AG04449 (cell line): ENCODE results near the gene CENPX.

Experiments
- CTCF ChIA-PET: fragments of 350-600 bp; formaldehyde crosslinking; extraction: SDS; loops from one replicate; lab custom pipeline; 2021; ENCODE audit warnings: antibody characterized with exemption; lab: Yijun Ruan, JAX
- POLR2A ChIA-PET: fragments of 400-600, 350-600 bp; formaldehyde crosslinking; extraction: SDS; loops from one replicate; lab custom pipeline; 2020; ENCODE audit warnings: antibody characterized with exemption, inconsistent platforms; lab: Yijun Ruan, JAX
- DNase-seq: peaks from one replicate; pipeline ENCODE4 v3.0.0-alpha.2; 2010; ENCODE audit warnings: low read depth, low spot score
- H3K4me3 ChIP-seq: 2 replicates; pipeline ENCODE4 v1.5.1; 2011; ENCODE audit warnings: low read depth, mild to moderate bottlenecking, control low read depth, low read length
- TF ChIP-seq, protein P1 (sequence below): IDR thresholded peaks from one replicate; pipeline ENCODE4 v1.5.1; 2011; ENCODE audit warnings: mild to moderate bottlenecking, moderate library complexity, low read length, control low read depth, inconsistent platforms; ENCODE audit not compliant: insufficient read depth; ENCODE audit errors: missing control alignments

Gene CENPX

DNA sequence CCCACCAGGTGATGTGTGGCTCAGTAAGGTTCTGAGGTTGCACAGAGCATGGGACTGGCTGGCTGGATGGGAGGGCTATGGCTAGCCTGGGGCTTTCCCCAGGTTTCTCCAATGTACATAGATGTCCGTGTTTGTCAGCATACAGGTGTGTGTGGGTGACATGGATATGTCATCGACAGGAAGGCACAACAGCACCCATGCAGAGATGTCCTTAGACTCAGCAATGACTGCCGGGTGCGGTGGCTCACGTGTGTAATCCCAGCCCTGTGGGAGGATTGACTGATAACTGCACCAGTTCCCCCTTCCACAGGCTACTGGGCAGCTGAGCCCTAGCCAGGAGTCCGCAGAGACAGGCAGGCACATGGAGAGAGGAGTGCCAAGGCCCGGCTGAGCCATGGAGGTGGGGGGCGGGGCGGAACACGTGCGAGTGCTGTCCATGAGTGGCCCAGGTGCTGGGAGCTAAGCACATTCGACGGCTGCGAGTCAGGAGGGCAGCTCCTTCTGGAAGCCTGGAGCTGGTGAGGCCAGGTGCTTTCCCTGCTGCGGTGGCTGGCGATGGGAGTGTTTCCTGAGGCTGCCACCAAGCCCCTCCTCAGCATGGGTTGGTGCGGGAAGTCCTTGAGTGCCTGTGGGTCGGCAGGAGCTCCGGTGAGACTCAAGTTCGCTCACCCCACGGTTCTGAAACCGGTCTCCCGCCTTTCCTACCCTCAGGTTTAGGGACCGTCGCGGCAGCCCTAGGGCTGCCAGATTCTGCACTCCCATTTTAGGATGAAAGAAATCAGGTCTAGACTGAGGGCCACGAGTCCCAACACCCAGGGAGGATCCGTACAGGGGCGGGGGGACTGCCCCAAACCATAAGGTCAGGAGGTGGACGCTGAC lies 46.1 kb downstream of the CENPX start:
- ChIA-PET CTCF (interaction anchor here (0.8 to 1.9 kb wide), 6 partner anchors 9 to 46 kb away, joined by 3 to 14 read pairs (median 3); partner anchors contain the start of genes CENPX and NOTUM), POLR2A (interaction anchor here (0.7 kb wide), 1 partner anchor 10 kb away, joined by 3 read pairs; no protein-coding TSS in a partner anchor)
- no peak for DNase-seq
- TF ChIP-seq, protein P1, sequence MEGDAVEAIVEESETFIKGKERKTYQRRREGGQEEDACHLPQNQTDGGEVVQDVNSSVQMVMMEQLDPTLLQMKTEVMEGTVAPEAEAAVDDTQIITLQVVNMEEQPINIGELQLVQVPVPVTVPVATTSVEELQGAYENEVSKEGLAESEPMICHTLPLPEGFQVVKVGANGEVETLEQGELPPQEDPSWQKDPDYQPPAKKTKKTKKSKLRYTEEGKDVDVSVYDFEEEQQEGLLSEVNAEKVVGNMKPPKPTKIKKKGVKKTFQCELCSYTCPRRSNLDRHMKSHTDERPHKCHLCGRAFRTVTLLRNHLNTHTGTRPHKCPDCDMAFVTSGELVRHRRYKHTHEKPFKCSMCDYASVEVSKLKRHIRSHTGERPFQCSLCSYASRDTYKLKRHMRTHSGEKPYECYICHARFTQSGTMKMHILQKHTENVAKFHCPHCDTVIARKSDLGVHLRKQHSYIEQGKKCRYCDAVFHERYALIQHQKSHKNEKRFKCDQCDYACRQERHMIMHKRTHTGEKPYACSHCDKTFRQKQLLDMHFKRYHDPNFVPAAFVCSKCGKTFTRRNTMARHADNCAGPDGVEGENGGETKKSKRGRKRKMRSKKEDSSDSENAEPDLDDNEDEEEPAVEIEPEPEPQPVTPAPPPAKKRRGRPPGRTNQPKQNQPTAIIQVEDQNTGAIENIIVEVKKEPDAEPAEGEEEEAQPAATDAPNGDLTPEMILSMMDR: no peak
- H3K4me3 ChIP-seq: peak overlapping the region; percentile 69

DNA sequence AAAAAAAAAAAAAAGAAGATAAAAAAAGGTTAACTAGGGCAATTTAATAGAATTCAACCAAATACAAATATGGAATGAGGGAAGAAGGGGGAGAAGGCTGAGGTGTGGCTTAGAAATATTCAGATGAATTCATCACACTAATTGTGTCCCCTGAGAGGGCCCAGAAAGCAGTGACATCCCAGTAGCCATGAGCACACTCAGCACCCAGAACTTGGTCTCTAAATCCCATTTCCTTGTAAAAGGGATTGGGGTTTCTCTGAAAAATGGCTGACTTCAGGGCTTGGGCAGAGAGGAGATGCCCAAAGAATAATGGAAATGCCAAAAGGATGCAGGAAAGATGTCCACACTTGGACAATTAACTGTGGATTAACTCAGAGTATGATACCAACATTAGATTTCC lies 49.2 kb downstream of the CENPX start:
- TF ChIP-seq, protein P1: no peak
- DNase-seq: no peak
- ChIA-PET CTCF (interaction anchor here (2.2 kb wide), 1 partner anchor 13 kb away, joined by 15 read pairs; the partner anchor contains the start of gene NOTUM), POLR2A (no interaction called here)
- no peak overlapping the region for H3K4me3 ChIP-seq

DNA sequence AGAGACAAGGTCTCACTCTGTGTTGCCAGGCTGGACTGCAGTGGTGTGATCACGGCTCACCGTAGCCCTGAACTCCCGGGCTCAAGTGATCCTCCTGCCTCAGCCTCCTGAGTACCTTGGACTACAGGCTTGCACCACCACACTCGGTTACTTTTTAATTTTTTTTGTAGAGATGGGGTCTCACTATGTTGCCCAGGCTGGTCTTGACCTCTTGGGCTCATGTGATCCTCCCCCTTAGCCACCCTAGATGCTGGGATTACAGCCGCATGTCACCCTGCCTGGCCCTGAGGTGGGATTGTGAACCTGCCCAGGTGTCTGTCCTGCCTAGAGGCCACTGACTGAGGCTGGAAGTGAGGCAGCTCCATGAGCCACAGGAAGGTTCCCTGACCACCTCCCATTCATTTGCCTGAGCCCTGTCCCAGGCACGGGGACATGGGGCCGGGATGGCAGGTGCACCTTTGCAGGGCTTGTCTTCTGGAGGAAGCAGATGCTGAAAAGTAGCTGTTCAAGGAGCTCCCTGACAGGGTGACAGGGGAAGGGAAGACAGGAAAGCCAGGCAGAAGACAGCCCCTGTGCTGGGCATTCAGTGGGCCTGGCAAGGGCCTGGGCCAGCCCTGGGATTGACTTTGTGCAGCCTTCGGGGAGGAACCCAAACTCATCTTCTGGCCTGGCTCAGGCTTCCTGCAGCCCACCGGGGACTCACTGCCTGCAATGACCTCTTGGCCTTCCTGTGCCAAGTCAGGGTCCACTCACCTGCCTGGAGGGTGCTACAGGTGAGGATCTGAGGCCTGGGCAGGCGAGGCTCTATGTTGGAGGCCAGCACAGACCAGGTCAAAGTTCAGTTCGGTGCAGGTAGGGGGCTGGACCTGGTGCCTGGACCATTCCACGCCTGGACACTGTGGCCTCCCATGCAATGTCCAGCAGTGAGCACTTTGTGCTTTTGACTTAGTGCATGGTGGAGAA lies 53.5 kb downstream of the CENPX start:
- CTCF ChIA-PET: interaction anchor here (1.2 to 3.7 kb wide), 5 partner anchors 10 to 62 kb away, joined by 3 to 30 read pairs (median 15); partner anchors contain the start of genes CENPX, LRRC45 and RAC3
- no peak overlapping the region for H3K4me3 ChIP-seq
- POLR2A ChIA-PET: no interaction called here
- TF ChIP-seq, protein P1: no peak
- DNase-seq: no peak
